ENCODE data around the gene TBC1D22A. TPM values are rescaled to one million over a fixed set of nuclear protein-coding genes. Genes with fewer than 3 reads are reported as not detected.

TBC1D22A gene
- total RNA-seq, 2 donors from 2014 or later, result 28.9 to 31.3 TPM

GRCh38 chr22:47157093-47157420 is 394.6 kb downstream of the TBC1D22A start:
- no peak for TF ChIP-seq CTCF (IDR thresholded peaks at IDR 0.05)

GRCh38 chr22:47157486-47158270 is 395.2 kb downstream of the TBC1D22A start:
- H3K9me3 ChIP-seq, result no peaks in the 10 kb centered on the region
- no peaks in the 10 kb centered on the region for H3K27me3 ChIP-seq (replicated peaks; ENCODE audit: insufficient read depth)
- DNase-seq (ENCODE audit: low spot score) (no peak), ATAC-seq (ENCODE audit: insufficient number of reproducible peaks, low FRiP score, low read depth) (no peak)
- H3K4me3 ChIP-seq, result no peak overlapping the region
- peaks cover 0 to 11% of the 10 kb centered on the region in 2 donors for H3K4me1 ChIP-seq (ENCODE audit: control insufficient read depth in 1 of 2, low read depth in 2 of 2)
- no peak for TF ChIP-seq CTCF (IDR thresholded peaks at IDR 0.05)
- H3K36me3 ChIP-seq, result no peaks in the 10 kb centered on the region
- H3K27ac ChIP-seq, result no peak overlapping the region

More at GRCh38 chr22:47157093-47157420, 394.6 kb downstream of the TBC1D22A start:
- Histone ChIP-seq H3K27me3 (replicated peaks; ENCODE audit: insufficient read depth) (no peaks in the 10 kb centered on the region), H3K36me3 (no peaks in the 10 kb centered on the region), H3K27ac (no peak overlapping the region), H3K4me3 (no peak overlapping the region), H3K4me1 (ENCODE audit: control insufficient read depth in 1 of 2, low read depth in 2 of 2) (peaks cover 0 to 11% of the 10 kb centered on the region in 2 donors), H3K9me3 (no peaks in the 10 kb centered on the region)
- no peak for ATAC-seq (ENCODE audit: insufficient number of reproducible peaks, low FRiP score, low read depth)
- DNase-seq (ENCODE audit: low spot score), result no peak

GRCh38 chr22:47158457-47158856 is 396.0 kb downstream of the TBC1D22A start:
- Histone ChIP-seq H3K27me3 (replicated peaks; ENCODE audit: insufficient read depth) (no peaks in the 10 kb centered on the region), H3K36me3 (no peaks in the 10 kb centered on the region), H3K4me3 (no peak overlapping the region), H3K9me3 (no peaks in the 10 kb centered on the region), H3K27ac (no peak overlapping the region), H3K4me1 (ENCODE audit: control insufficient read depth in 1 of 2, low read depth in 2 of 2) (peaks cover 0 to 11% of the 10 kb centered on the region in 2 donors)
- TF ChIP-seq CTCF (IDR thresholded peaks at IDR 0.05), result no peak
- no peak for DNase-seq (ENCODE audit: low spot score)
- ATAC-seq (ENCODE audit: insufficient number of reproducible peaks, low FRiP score, low read depth), result no peak

- Histone ChIP-seq H3K4me1 (ENCODE audit: control insufficient read depth in 1 of 2, low read depth in 2 of 2) (peaks cover 0 to 7% of the 10 kb centered on the region in 2 donors), H3K27me3 (replicated peaks; ENCODE audit: insufficient read depth) (no peaks in the 10 kb centered on the region), H3K36me3 (no peaks in the 10 kb centered on the region), H3K4me3 (no peak overlapping the region), H3K27ac (no peak overlapping the region), H3K9me3 (no peaks in the 10 kb centered on the region)
- ATAC-seq (ENCODE audit: insufficient number of reproducible peaks, low FRiP score, low read depth), result no peak
- no peak for DNase-seq (ENCODE audit: low spot score)
- no peak for TF ChIP-seq CTCF (IDR thresholded peaks at IDR 0.05)
Measured at GRCh38 chr22:47159592-47159991, 397.1 kb downstream of the TBC1D22A start.

- H3K27ac ChIP-seq, result no peak overlapping the region
- no peak for DNase-seq (ENCODE audit: low spot score)
Measured at GRCh38 chr22:47160141-47160541, 397.7 kb downstream of the TBC1D22A start.

More at GRCh38 chr22:47160141-47160541, 397.7 kb downstream of the TBC1D22A start:
- H3K36me3 ChIP-seq, result no peaks in the 10 kb centered on the region
- H3K4me1 ChIP-seq (ENCODE audit: control insufficient read depth in 1 of 2, low read depth in 2 of 2), result peaks cover 0 to 4% of the 10 kb centered on the region in 2 donors
- no peaks in the 10 kb centered on the region for H3K27me3 ChIP-seq (replicated peaks; ENCODE audit: insufficient read depth)
- ATAC-seq (ENCODE audit: insufficient number of reproducible peaks, low FRiP score, low read depth), result no peak
- no peak for TF ChIP-seq CTCF (IDR thresholded peaks at IDR 0.05)
- no peak overlapping the region for H3K4me3 ChIP-seq
- no peaks in the 10 kb centered on the region for H3K9me3 ChIP-seq
